ENCODE measurements around the gene SGMS1.
"Not testable (repeated sequence)": the region's sequence is repeated elsewhere in the genome, so short reads cannot be mapped to it uniquely, and the experiment has no call there.

The SGMS1 gene

DNA sequence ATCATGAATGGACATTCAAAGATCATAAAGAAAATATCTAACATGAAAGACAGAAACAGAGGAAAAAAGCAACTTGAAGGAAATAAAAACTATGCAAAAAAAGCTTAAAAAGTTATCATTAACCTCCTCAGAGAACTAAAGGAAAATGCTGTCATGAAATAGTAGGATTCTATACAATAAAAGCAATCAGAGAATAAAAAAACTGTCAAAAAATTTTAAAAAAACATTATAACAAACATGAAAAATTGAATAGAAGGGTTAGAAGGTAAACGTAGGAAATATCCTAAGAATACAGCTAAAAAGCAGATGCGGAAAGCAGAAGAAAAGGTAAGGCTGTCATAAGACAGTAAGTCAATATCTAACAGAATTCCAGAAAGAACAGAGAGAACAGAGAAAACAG is 44.8 kb downstream of the SGMS1 start:
- no peak for DNase-seq

DNA sequence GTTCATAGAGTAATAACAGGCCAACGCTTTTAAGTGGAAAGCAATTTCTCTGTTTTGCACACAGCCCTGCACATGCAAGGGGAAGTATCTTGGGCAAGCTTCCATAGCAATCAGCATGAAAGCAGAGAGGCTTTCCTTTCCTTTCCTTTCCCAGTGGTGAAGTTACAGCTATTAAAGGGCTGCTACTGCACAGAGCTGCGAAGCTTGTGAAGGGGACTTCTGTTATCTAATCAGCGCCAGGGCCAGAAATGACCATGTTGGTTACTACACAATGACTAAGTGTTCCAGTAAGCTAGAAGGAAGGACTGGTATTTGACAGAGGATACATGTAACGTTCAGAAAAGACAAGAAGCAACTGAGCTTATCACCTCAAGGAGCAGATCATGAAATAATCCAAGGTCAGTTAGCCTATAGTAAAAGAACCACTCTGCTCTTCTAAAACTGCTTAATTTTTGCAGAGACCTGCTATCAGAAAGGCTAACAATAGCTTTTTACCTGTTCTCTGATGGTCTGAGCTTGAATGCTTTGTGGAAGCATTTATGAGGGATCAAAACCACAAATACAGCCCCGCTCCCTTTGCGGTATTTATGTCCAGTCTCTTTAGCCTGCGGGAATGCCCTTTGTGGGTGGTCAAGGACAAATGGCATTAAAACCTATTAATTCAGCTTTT is 45.9 kb downstream of the SGMS1 start:
- DNase-seq = peak; percentile 8

DNA sequence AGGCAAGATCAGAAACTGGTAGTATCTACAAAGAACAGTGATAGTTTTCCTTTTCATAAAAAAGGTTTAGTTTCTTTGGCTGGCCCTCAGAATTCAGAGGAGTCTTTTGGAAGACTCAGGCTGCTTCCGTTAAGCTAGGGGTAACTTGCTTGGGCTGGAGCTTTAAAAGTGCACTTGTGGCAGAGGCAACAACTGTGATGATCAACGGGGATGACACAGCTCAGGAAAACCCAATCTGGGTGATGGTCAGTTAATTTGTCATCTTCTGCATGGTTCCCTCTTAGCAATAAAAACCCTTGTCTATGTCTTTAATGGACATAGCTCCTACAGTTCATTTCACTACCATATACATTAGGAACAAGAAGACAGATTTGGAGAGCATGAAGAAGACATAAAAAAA is 46.7 kb downstream of the SGMS1 start:
- no peak for DNase-seq

DNA sequence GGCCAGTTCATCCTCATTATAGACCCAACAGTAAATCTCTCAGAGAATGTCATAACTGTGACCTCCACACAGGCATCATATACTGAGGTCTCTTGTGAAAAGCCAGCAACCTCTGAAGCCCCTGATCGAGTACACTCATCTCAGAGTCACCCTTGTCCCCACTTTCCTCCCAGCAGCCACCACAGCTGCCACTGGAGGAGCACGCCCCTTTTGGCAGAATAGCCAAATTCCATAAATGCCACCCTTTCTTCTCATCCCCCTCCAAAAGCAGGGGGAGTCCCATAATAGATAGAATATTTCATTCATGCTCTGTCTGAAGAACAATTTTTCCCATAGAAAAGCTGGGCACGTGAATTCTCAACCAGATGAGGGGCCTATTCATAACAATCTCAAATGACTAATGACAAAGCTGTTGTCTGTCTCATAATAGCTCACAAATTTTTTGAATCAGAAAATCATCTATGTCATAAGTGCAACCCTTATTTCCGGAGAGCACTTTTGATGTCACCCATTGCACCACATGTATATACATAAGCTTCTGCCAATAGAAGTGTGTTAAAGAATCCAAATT is 47.4 kb downstream of the SGMS1 start:
- no peak for DNase-seq

DNA sequence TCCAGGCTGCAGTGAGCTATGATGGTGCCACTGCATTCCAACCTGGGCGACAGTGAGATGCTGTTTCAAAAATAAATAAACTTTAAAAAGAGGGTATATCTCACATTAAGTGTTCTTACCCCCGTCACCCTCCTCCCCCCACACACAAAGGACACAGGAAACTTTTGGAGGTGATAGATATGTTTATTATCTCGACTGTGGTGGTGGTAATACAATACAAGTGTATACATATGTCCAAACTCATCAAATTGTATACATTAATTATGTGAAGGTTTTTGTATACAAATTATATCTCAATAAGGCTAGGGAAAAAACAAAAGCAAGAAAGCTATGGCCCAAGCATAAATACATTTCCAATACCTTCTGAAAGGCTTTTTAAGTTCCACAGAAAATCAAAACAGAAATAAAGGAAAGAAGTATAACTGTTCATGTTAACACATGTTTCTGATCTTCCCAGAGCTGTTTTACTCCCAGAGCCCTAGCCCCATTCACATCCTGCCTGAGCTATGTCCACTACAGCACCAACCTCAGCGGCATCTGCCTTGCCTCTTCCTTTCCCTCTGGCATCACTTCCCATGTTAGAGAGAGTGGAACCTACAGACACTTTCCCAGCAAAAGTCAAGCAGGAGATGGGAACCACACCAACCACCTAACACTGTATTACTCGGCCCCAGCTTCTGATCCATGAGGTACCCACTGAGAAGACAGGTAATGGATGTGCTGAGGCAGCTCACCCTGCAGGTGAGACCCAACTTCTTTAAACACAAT is 48.1 kb downstream of the SGMS1 start:
- no peak for DNase-seq

DNA sequence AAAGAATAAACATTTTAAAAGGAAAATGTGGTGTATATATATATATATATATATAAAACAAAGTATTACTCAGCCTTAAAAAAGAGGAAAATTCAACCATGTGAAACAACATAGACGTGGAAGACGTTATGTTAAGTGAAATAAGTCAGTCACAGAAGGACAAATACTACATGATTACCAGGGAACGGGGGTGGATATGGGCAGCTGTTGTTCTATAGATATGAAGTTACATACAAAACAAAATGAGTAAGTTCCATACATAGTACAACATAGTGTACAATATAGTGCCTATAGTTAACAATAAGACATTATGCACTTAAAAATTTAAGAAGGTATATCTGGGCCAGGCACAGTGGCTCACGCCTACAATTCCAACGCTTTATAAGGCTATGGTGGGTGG is 48.8 kb downstream of the SGMS1 start:
- no peak for DNase-seq

DNA sequence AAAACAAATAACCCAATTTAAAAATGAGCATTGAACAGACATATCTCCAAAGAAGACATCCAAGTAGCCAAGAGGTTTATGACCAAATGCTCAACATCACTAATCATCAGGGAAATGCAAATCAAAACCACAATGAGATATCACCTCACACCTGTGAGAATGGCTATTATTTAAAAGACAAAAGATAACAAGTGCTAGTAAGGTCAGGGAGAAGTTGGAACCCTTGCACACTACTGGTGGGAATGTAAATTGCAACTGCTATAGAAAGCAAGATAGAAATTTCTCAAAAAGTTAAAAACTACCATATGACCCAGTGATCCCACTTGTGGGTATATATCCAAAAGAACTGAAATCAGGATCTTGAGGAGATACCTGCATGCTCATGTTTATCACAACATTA is 49.5 kb downstream of the SGMS1 start:
- DNase-seq = no peak

DNA sequence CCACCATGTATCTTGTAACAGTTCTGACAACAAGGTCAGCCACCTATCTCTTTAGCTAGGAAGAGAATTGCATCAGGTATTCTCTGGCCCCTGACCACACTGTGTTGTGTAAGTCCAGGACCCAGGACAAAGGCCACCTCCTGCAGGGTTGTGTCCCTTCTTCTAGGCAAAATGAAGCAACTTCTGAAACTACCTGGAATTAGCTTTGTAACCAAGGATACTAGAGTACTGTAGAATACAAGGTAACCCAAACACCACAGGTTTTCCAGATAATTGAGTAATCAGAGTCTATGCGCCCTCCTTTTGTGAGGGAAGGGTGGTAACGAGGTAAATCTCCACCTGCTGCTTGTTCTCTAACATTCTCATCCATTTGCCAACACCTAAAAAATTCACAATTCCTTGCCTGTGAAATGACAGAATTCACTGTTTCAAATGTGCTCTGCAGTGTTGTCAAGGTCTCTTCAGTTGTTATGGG is 51.7 kb downstream of the SGMS1 start:
- DNase-seq = no peak

DNA sequence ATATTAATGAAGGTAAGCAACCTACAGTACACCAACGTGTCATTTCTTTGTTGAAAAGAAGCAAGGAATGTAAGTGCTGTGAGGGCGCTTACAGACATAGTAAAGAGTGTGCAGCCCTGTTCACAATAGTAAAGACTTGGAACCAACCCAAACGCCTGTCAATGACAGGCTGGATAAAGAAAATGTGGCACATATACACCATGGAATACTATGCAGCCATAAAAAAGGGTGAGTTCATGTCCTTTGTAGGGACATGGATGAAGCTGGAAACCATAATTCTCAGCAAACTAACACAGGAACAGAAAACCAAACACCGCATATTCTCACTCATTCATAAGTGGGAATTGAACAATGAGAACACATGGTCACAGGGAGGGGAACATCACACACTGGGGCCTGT is 55.0 kb downstream of the SGMS1 start:
- DNase-seq = not testable (repeated sequence)

DNA sequence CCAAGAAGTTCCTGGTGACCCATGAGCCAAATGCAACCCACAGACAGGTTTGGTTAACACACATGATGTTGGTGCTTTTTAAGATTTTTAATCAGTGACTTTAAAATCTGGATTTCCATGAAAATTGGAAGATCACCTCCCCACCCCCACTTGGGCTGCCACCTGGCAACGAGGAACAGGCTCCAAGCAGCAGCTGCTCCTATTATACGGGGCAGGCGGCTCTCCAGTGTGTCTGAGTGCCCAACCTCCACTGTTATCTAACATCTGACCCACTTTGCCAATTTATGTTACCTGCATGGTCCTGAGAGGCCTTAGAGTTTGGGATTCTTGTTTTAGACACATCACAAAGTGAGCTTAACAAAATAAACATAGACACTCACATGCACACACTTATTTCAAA is 56.4 kb downstream of the SGMS1 start:
- peak; percentile 48 for DNase-seq

DNA sequence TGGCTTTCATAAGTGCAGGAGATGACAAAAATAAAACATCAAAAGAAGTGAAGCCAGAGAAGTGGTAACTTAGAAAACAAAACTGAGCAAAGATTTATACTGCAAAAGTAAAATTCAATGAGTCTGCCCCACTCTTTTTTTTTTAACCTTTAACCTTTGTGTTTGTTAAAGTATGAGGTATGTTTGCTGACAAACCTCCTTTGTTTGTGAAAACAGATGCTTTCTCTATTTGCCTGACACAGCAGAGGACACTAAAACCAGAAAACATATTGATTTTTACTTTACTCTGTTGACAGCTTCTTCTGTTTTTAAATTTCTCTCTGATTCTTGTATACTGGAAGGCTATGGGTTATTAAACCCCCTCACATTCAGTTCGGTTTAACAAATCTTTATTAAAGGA is 57.6 kb downstream of the SGMS1 start:
- no peak for DNase-seq

DNA sequence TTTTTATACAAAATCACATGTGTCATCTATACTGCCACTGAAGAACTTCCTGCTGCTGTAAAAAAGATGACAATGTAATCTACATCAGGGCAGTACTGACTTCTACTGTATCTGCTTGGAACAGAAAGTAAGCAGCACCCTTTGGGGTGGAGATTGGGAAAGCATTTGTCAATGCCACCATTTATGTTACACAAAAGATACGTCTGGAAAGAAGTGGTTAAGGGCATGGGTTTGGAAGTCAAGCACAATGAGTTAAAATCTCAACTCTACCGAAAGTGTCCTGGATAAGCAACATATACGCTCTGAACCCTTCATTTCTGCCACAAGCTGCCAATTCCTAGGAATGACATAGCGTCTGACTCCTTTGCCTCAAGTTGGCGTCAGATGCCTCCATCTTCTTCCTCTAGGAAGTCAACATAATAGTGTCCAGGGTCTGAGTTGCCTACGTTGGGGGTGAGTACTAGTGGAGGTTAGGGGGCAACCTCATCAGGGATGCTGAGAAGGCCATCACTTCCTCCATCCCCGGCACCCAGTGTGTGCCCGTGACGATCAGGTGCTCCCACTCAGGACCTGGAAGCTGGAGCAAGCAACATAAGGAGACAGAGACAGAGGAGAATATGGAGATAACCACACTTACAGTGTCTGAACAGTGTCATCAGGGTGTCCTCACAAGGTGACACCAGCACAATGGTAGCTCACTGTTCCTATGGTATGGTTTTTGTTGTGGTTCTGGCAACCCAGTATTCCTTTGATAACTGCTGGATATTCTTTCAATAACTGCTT is 58.3 kb downstream of the SGMS1 start:
- DNase-seq = no peak

DNA sequence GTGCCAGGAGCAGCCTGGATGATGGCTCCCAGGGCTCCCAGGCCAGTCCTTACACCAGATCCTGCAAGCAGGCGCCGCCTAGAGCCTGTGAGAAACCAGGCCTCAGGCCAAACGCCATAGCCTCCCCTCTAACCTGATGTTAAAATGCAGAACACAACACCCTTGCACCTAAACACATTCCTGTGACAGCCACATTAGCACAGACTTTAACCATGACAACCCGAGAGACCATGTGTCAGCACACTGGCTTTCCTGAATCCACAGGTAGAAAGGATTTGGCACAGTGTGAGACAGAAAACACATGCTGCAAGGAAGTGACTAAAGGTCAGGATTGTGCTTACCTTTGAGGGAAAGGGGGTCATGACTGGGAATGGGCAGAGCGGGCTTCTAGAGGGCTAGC is 59.9 kb downstream of the SGMS1 start:
- DNase-seq = no peak

DNA sequence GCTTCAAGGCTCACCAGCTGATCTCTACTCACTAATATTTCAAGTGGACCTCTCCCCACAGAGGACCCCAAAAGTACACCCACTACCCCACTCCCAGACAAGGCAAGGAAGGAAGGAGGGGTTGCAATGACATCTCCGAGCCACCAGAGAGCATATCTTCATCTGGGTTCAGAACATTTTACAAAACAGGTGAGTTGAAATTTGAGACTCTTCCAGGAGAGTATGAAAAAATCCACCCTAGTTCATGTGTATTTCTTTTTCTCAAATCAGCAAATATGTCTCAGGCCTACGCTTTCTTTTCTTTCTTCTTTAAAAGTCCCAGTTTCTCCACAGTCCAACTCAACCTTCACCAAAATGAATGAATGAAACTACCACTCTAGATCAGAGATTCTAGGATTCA is 61.9 kb downstream of the SGMS1 start:
- DNase-seq = peak; percentile 12

DNA sequence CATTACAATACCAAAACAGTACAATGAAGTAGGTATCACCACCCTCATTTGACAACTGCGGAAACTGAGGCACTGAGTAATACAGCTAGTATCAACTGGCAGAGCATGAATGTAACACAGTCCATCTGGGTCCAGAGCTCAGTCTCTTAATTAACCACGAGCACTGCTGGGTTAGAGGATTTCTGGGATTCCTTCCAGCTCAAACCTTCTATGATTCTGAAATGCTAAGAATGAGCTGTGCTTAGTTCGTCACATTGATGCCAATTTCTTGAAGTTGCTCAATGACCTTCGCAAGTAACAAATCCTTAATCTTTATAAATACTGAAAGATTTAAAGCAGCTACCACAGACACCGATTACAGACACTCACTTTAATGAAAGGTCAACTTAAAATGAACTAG is 62.5 kb downstream of the SGMS1 start:
- no peak for DNase-seq

DNA sequence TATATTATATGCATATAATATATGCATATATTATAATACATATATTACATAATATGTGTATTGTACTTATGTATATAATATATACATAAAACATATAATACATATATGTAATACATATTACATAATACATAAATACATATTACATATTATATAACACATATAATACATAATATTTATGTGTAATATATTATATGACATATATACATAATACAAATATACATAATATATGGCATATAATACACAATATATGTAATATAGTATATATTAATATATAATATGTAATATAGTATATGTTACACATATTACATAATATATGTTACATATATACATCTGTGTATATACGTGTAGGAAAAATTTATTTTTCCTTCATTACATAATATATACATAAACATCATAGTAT is 63.4 kb downstream of the SGMS1 start:
- DNase-seq = no peak

DNA sequence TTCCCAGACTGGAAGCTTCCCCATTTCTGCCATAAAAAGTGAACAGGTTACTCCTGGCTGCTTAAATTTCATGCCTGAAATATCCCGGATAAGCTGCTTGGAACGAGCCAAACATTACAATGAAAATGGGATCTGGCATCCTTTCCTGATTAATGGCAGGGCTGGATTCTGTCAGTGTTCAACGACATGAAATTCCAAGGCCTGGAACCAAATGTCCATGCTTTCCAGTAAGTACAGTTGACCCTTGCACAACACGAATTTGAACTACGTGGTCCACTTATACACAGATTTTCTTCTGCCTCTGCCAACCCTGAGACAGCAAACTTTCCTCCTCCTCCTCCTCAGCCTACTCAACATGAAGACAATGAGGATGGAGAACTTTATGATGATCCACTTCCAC is 65.4 kb downstream of the SGMS1 start:
- DNase-seq = no peak

DNA sequence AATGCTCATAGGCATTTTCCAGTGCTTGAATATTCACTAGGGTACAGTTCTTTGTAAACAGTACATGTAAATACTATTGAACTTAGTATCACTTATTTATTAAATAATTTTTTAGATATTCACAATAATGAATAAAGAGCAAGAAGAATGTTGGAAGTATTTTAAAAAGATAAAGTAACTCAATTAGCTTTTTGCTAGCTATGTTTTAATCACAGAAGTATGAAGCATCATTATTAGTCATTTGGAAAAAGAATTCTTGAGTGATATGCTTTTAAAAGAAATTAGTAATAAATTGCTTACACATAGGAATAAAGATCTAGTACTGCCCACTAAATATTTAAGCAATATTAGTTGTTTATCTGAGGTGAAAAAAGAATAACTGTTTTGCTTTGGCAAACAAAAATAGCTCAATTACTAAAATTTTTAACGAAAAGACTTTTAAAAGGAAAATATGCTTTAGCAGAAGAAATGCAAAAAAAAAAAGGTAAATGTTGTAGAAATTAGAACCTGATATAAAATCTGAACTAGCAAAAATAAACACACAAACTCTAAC is 66.5 kb downstream of the SGMS1 start:
- no peak for DNase-seq

DNA sequence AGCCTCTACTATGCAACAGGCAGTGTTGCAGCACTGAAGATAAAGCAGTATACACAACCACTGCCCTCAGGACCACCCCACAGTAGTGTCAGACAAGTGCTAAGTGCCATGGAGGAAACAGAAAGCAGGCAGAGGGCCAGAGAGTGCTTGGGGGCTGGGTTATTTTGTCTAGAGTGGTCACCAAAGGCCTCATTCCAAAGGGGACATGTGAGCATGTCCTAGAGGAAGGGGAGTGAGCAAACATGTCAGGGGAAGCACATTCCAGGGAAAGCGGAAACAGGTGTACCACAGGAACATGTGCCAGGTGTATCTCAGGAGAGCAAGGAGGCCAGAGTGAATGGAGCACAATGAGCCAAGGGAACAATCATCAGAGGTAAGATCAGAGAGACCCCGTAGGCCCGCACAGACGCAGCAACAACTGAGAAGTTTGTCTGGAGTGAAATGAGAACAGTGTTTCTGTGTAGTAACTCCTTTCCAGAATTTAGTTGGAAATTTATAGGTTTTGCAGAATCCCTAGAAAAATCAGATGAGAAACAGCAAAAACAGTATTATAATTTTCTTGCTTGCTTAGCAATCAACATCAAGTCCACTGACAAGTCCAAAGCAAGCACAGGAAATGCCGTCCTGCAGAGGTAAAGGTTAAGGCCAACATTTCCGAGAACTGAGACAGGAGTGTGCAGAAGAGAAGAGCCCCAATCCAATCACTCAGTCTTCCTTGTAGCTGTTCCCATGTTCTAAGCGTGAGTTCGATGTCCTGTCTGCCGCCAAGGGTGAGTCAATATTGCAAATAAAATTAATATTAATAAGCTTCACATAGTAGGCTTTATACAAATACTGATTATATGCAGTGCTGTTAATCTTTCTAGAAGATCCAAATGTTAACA is 67.3 kb downstream of the SGMS1 start:
- no peak for DNase-seq

DNA sequence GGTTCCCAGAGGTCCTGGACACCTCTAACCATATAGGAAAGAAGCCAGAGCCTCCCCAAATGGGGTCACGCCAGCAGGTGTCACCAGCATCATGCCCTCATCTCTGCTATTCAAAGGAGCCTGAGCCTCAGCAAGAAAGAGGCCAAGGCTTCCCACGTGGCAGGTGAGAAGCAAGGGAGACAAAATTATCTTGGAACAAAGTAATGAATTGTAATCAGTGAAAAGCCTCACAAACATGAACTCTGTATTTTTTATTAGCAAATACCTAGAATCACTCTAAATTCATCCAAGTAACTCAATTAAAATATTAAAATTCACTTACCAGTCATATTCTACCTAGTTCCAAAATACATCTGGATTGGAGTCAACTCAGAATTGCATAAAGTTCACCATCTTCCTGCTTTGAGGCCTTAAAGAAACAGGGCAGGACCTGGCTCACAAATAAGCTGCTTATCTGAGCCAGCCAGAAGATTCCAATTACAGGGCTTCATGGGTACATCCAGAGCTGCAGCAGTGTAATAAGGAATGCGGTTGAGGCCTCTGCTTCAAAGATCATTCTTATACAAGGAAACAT is 68.7 kb downstream of the SGMS1 start:
- peak; percentile 14 for DNase-seq

DNA sequence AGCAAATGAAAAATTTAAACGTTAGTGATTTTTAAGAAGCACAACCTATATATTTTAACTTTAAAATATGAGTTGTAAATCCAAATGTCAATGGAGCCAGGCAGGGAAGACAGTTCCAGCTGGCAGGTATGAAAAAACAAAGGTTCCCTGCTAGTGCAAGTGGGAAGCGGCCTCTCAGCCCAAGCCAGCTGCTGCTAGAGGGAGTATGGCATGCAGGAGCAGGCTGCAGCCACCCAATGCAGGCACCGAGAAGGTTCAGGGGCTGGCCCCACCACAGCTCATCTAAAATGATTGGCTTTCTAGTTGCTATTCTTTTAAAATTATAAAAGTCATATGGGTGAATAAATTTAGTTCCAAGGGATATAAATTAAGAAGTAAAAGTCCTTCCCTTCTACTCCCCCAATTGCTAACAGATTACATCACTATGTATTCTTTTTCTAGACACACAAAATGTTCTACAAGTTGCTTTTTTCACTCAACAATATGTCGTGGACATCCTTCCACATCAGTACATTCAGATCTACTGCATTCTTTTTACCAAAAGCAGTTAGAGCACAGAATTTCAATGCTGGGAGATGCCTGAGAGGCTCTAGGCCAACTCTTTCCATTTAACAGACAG is 69.3 kb downstream of the SGMS1 start:
- DNase-seq = no peak
